ENCODE data around the gene EIF4EBP2. TPM values are rescaled to one million over a fixed set of nuclear protein-coding genes. Genes with fewer than 3 reads are reported as not detected.

EIF4EBP2 gene
- total and polyA plus RNA-seq, 2 of the 13 experiments (the other 11 are each of a cell fraction or from before 2014, with no cell fraction given) = 16.9 to 22.0 TPM

GRCh38 chr10:70442332-70442988 lies 38.5 kb downstream of the EIF4EBP2 start (continued):
- TF ChIP-seq SOX13 (IDR thresholded peaks at IDR 0.05) (no peak), SOX13 (CRISPR knock-in tag; conservative IDR thresholded peaks at IDR 0.05 in 1 of 2, IDR thresholded peaks at IDR 0.05 in 1 of 2) (peak in 1 of 2 experiments; percentile 62; a peak in 2 of 4 replicates), IRX3 (CRISPR knock-in tag; IDR thresholded peaks at IDR 0.05; ENCODE audit: borderline replicate concordance, low read depth) (no peak), REL (CRISPR knock-in tag; conservative IDR thresholded peaks at IDR 0.05) (no peak), ZNF710 (CRISPR knock-in tag; IDR thresholded peaks at IDR 0.05; ENCODE audit: borderline replicate concordance) (peak; percentile 17; the same call in 1 of the 2 replicates), ZNF747 (CRISPR knock-in tag; IDR thresholded peaks at IDR 0.05; ENCODE audit: borderline replicate concordance) (no peak), ZMAT3 (CRISPR knock-in tag; conservative IDR thresholded peaks at IDR 0.05) (no peak), RFX5 (IDR thresholded peaks at IDR 0.05; ENCODE audit: low read depth, low read length) (no peak), ZNF703 (CRISPR knock-in tag; IDR thresholded peaks at IDR 0.05; ENCODE audit: borderline replicate concordance) (no peak), ZFYVE20 (CRISPR knock-in tag; IDR thresholded peaks at IDR 0.05; ENCODE audit: borderline replicate concordance, low read depth) (no peak), KLF15 (CRISPR knock-in tag; IDR thresholded peaks at IDR 0.05; ENCODE audit: borderline replicate concordance) (no peak), JUN (CRISPR knock-in tag; IDR thresholded peaks at IDR 0.05) (no peak), NPAS2 (CRISPR knock-in tag; IDR thresholded peaks at IDR 0.05; ENCODE audit: borderline replicate concordance) (no peak), FOXA3 (CRISPR knock-in tag; IDR thresholded peaks at IDR 0.05) (peak; percentile 76), ZNF7 (CRISPR knock-in tag; IDR thresholded peaks at IDR 0.05) (no peak), SKIL (CRISPR knock-in tag; IDR thresholded peaks at IDR 0.05; ENCODE audit: borderline replicate concordance) (peak; percentile 78; the same call in 1 of the 2 replicates), MEF2D (CRISPR knock-in tag; IDR thresholded peaks at IDR 0.05) (no peak), ZNF382 (CRISPR knock-in tag; IDR thresholded peaks at IDR 0.05; ENCODE audit: borderline replicate concordance) (no peak), ZNF616 (CRISPR knock-in tag; IDR thresholded peaks at IDR 0.05; ENCODE audit: low read depth) (no peak), TFDP1 (CRISPR knock-in tag; IDR thresholded peaks at IDR 0.05; ENCODE audit: borderline replicate concordance) (no peak), SKI (IDR thresholded peaks at IDR 0.05; ENCODE audit: partially characterized antibody) (peak; percentile 80), SSRP1 (CRISPR knock-in tag; IDR thresholded peaks at IDR 0.05) (no peak), CTCF (CRISPR knock-in tag; IDR thresholded peaks at IDR 0.05) (no peak), SP4 (CRISPR knock-in tag; IDR thresholded peaks at IDR 0.05) (no peak)
